Upper lobe of right lung (tissue), 1 donor: Measurements from ENCODE around the gene TMED6. TPM values are rescaled to one million over a fixed set of nuclear protein-coding genes. Genes with fewer than 3 reads are reported as not detected.

Experiments used
- ATAC-seq: fragments of 200-7000 bp; cut with Tn5 transposase; one replicate; pipeline ENCODE4 v1.9.1; 2020; ENCODE audit warnings: mild to moderate bottlenecking, moderate library complexity
- DNase-seq: peaks from one replicate; pipeline ENCODE4 v3.0.0-alpha.2; 2020
- H3K27ac ChIP-seq: fragments of 200-600 bp; one replicate; pipeline ENCODE4 v1.8.0; 2022
- H3K27me3 ChIP-seq: fragments of 200-600 bp; one replicate; pipeline ENCODE4 v1.8.0; 2022; ENCODE audit warnings: mild to moderate bottlenecking
- H3K36me3 ChIP-seq: fragments of 200-600 bp; one replicate; pipeline ENCODE4 v1.8.0; 2022
- H3K4me1 ChIP-seq: fragments of 200-600 bp; one replicate; pipeline ENCODE4 v1.8.0; 2022
- H3K4me3 ChIP-seq: fragments of 200-600 bp; one replicate; pipeline ENCODE4 v1.8.0; 2022; ENCODE audit warnings: mild to moderate bottlenecking
- H3K9me3 ChIP-seq: fragments of 200-600 bp; one replicate; pipeline ENCODE4 v1.8.0; 2022
- CTCF ChIP-seq: fragments of 200-600 bp; IDR thresholded peaks from one replicate; pipeline ENCODE4 v1.8.0; 2022; ENCODE audit warnings: antibody characterized with exemption
- intact Hi-C: fragments of 100-400 bp; cut with DNase I; formaldehyde crosslinking; loops from one replicate; pipeline ENCODE4 v1.11.0; 2022
- total RNA-seq: library from RNA; stranded (reverse); fragmentation: NEBNext Ultra II Directional; extraction: Animal tissue kit (Norgen Biotek cat#: 25700); gene quantifications from one replicate; pipeline ENCODE4 v1.2.1, GENCODE V29; 2021
- donor health status: DM: no; HTN: yes; CAD: no; lungs with severe emphysema.

The TMED6 gene
- total RNA-seq, 1 donor from 2014 or later, result 0.69 TPM

DNA sequence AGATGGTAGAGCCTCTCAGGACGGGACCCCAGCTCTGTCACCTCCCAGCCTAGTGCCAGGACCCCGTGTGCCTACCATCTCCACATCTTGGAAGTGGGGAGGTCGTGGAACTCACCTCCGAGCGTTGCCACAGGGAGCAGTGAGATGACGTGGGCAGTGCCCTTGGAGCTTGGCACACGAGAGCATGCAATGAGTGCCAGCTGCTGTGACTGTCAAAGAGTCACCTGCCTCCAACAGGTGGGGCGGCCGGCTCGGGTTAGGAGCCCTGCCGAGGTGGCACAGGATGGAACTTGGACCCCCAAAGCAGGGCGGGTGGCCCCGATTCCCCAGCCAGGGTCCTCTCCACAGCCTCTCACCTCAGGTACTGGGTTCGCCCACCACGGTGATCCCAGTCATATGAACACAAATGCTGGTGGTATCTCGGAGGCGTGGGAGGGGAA lies 35.0 kb downstream of the TMED6 start:
- Histone ChIP-seq H3K27ac (no peak overlapping the region), H3K4me3 (no peak overlapping the region), H3K9me3 (no peaks in the 10 kb centered on the region), H3K36me3 (peaks cover 76% of the 10 kb centered on the region), H3K4me1 (peaks cover 15% of the 10 kb centered on the region), H3K27me3 (no peaks in the 10 kb centered on the region)
- intact Hi-C loops, result no loop called here
- DNase-seq, result no peak
- TF ChIP-seq CTCF, result no peak
- ATAC-seq, result no peak

DNA sequence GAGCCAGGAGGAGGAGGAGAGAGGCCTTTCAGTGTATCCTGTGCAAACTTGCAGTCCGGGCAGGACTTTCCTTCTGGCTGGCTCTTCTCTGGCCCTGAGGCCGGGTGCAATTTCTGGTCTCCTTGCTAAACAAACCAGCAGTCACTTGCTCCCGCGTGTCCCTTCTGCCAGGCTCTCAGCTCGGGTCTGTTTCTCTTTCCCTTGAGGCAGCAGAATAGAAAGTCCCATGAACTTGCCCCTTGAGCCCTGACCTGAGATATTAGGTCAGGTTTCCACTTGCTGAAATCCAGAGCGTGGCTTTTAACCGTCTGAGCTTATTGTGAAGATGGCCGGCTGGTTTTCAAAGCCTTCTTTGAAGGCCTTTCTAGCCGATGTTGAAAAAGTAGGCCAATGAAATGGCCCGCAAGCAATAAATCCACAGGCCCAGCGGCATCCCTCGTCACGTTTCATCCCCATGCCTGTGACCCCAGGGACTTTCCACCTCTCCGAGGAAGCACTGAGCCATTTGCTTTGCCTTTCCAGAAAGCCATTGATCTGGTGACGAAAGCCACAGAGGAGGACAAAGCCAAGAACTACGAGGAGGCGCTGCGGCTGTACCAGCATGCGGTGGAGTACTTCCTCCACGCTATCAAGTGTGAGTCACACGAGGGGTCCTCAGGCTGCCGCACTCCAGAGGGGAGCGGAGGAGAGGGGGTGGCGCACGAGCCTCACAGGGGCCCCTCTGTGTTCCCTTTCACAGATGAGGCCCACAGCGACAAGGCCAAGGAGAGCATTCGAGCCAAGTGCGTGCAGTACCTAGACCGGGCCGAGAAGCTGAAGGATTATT lies 35.9 kb downstream of the TMED6 start:
- no peak overlapping the region for H3K27ac ChIP-seq
- H3K36me3 ChIP-seq, result peaks cover 66% of the 10 kb centered on the region
- H3K27me3 ChIP-seq, result no peaks in the 10 kb centered on the region
- ATAC-seq (no peak), DNase-seq (no peak)
- no peak overlapping the region for H3K4me3 ChIP-seq
- H3K9me3 ChIP-seq, result no peaks in the 10 kb centered on the region
- intact Hi-C loops, result no loop called here
- TF ChIP-seq CTCF, result no peak
- H3K4me1 ChIP-seq, result peaks cover 15% of the 10 kb centered on the region

- ATAC-seq, result no peak
- H3K36me3 ChIP-seq, result peaks cover 55% of the 10 kb centered on the region
- H3K9me3 ChIP-seq, result no peaks in the 10 kb centered on the region
- no peak overlapping the region for H3K4me3 ChIP-seq
- H3K27ac ChIP-seq, result no peak overlapping the region
- intact Hi-C loops, result no loop called here
- no peak for DNase-seq
- no peak for TF ChIP-seq CTCF
- peaks cover 15% of the 10 kb centered on the region for H3K4me1 ChIP-seq
- no peaks in the 10 kb centered on the region for H3K27me3 ChIP-seq
These were observed 37.1 kb downstream of the TMED6 start for GRCh38 chr16:69314534-69314933.

GRCh38 chr16:69313469-69313868 lies 38.1 kb downstream of the TMED6 start:
- Histone ChIP-seq H3K4me3 (no peak overlapping the region), H3K27me3 (no peaks in the 10 kb centered on the region), H3K4me1 (peaks cover 15% of the 10 kb centered on the region), H3K36me3 (peaks cover 44% of the 10 kb centered on the region), H3K9me3 (no peaks in the 10 kb centered on the region), H3K27ac (no peak overlapping the region)
- no peak for TF ChIP-seq CTCF
- DNase-seq (no peak), ATAC-seq (no peak)
- intact Hi-C loops, result no loop called here

DNA sequence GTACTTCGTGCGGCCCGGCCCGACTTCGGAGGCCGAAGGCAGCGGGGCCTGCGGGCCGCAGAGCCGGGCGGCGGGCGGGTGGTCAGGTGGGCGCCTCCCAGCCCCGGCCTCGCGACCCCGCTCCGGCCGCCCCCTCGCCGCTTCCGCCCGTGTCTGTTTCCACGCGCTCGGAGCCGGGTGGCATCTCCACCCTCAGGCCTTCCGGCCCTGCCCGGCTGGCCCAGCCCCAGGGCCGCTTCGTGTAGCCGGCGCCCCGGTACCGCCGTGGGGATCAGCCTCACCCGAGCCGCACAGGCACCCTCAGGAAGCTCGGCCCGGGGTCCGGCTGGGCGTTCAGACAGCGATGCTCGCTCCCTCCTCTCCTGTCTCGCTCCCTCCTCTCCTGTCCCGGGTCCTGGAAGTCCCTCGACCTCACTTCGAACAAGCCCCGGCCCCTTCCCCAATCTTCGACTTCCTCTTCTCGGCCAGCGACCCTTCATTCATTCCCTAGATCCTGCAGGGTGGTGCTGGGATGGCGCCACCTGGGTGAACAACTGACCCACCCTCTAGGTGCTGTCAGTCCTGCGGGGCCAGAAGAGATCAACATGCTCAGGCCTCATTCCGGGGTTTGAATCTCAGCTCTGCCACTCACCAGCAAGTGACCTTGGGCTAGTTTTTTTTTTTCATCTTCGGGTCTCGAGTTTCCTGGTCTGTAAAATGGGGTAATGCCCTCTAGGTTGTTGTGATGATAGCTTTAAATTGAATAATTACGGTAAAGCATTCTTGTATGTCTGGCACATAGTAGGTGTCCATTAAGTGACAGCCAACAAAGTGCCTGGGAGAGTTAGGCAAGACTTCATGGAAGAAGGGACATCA lies 39.8 kb downstream of the TMED6 start:
- intact Hi-C loops, result no loop called here
- peaks cover 15% of the 10 kb centered on the region for H3K4me1 ChIP-seq
- TF ChIP-seq CTCF, result no peak
- ATAC-seq, result peak; percentile 63
- H3K27me3 ChIP-seq, result no peaks in the 10 kb centered on the region
- peak overlapping the region; percentile 87 for H3K4me3 ChIP-seq
- peak; percentile 82 for DNase-seq
- peak overlapping the region; percentile 88 for H3K27ac ChIP-seq
- H3K9me3 ChIP-seq, result no peaks in the 10 kb centered on the region
- peaks cover 27% of the 10 kb centered on the region for H3K36me3 ChIP-seq
